Body of pancreas (tissue), 4 donors: ENCODE measurements around the gene TMEM234.

Experiments
- POLR2A ChIP-seq, 3 donors: fragments of 450-650 bp; IDR thresholded peaks; one replicate each; pipeline ENCODE4 v1.6.1; 2016; ENCODE audit warnings: antibody characterized with exemption in 3 of 3, mild to moderate bottlenecking in 2 of 3
- TF ChIP-seq, protein P1 (sequence below), 7 experiments: fragments of 450-650 bp in 4 of 7; fragments of 200-600 bp in 3 of 7; sonication (generic) in 3 of 7; IDR thresholded peaks; one replicate each; pipeline ENCODE4 v1.5.1; 2016 to 2019; ENCODE audit warnings: antibody characterized with exemption in 7 of 7

GRCh38 chr1:32201011-32201855 lies 20.9 kb downstream of the TMEM234 start:
- TF ChIP-seq, protein P1, sequence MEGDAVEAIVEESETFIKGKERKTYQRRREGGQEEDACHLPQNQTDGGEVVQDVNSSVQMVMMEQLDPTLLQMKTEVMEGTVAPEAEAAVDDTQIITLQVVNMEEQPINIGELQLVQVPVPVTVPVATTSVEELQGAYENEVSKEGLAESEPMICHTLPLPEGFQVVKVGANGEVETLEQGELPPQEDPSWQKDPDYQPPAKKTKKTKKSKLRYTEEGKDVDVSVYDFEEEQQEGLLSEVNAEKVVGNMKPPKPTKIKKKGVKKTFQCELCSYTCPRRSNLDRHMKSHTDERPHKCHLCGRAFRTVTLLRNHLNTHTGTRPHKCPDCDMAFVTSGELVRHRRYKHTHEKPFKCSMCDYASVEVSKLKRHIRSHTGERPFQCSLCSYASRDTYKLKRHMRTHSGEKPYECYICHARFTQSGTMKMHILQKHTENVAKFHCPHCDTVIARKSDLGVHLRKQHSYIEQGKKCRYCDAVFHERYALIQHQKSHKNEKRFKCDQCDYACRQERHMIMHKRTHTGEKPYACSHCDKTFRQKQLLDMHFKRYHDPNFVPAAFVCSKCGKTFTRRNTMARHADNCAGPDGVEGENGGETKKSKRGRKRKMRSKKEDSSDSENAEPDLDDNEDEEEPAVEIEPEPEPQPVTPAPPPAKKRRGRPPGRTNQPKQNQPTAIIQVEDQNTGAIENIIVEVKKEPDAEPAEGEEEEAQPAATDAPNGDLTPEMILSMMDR (IDR thresholded peaks at IDR 0.05) = peak in 1 of 7 experiments; percentile 18
- TF ChIP-seq POLR2A (IDR thresholded peaks at IDR 0.05) = peak in 2 of 3 donors; percentile 14 to 19
